ENCODE measurements around the gene SUCLG1. TPM values are rescaled to one million over a fixed set of nuclear protein-coding genes. Genes with fewer than 3 reads are reported as not detected.

SUCLG1 gene
- polyA plus RNA-seq, 5 donors = 103 to 132 (median 121) TPM

- DNase-seq = peak in 1 of 2 donors; percentile 24
Measured at GRCh38 chr2:84472856-84473565, 13.9 kb upstream of the SUCLG1 start.

GRCh38 chr2:84472423-84472822, 13.3 kb upstream of the SUCLG1 start:
- DNase-seq = peak; percentile 58 to 61

- no peak for DNase-seq
Measured at GRCh38 chr2:84467389-84467788, 8.3 kb upstream of the SUCLG1 start.

GRCh38 chr2:84461310-84461709, 2.2 kb upstream of the SUCLG1 start:
- DNase-seq = no peak

- DNase-seq = no peak
Measured at GRCh38 chr2:84460670-84461069, 1.6 kb upstream of the SUCLG1 start.

GRCh38 chr2:84459944-84460429, 907 bp upstream of the SUCLG1 start:
- DNase-seq = no peak

- peak in 1 of 2 donors; percentile 23 for DNase-seq
Measured at GRCh38 chr2:84458551-84459017, 496 bp downstream of the SUCLG1 start.

GRCh38 chr2:84457686-84458085, 1.4 kb downstream of the SUCLG1 start:
- DNase-seq = no peak

GRCh38 chr2:84456156-84456555, 2.9 kb downstream of the SUCLG1 start:
- DNase-seq = no peak

GRCh38 chr2:84454581-84454980, 4.5 kb downstream of the SUCLG1 start:
- DNase-seq = no peak

GRCh38 chr2:84452624-84453023, 6.5 kb downstream of the SUCLG1 start:
- DNase-seq = no peak

- DNase-seq = no peak
Measured at GRCh38 chr2:84451579-84451978, 7.5 kb downstream of the SUCLG1 start.

GRCh38 chr2:84450288-84451227, 8.5 kb downstream of the SUCLG1 start:
- DNase-seq = no peak

- DNase-seq = no peak
Measured at GRCh38 chr2:84449711-84450110, 9.4 kb downstream of the SUCLG1 start.

GRCh38 chr2:84449055-84449454, 10.0 kb downstream of the SUCLG1 start:
- DNase-seq = no peak

GRCh38 chr2:84443477-84443876, 15.6 kb downstream of the SUCLG1 start:
- peak in 1 of 2 donors; percentile 31 for DNase-seq

- no peak for DNase-seq
Measured at GRCh38 chr2:84442888-84443287, 16.2 kb downstream of the SUCLG1 start.

- no peak for DNase-seq
Measured at GRCh38 chr2:84441505-84441904, 17.6 kb downstream of the SUCLG1 start.

GRCh38 chr2:84441036-84441435, 18.0 kb downstream of the SUCLG1 start:
- DNase-seq = no peak

- DNase-seq = peak; percentile 75 to 79
Measured at GRCh38 chr2:84435345-84436025, 23.6 kb downstream of the SUCLG1 start.

GRCh38 chr2:84429328-84429727, 29.8 kb downstream of the SUCLG1 start:
- DNase-seq = no peak

Data from right lung (tissue), 5 donors.